Fibroblast of lung (primary cell): ENCODE results near the gene DAB1.

Source experiments
- EZH2 ChIP-seq: IDR thresholded peaks from 2 replicates; pipeline ENCODE4 v1.5.1; 2012; ENCODE audit warnings: low read length, control low read depth, mild to moderate bottlenecking; ENCODE audit errors: missing control alignments
- TF ChIP-seq, protein P1 (sequence below), 2 donors: IDR thresholded peaks in 1 of 2; conservative IDR thresholded peaks in 1 of 2; 1 replicate in 1 of 2; 2 replicates in 1 of 2; pipeline ENCODE4 v1.5.1; 2011 to 2012; ENCODE audit warnings: low read length in 2 of 2, control low read depth in 1 of 2, inconsistent platforms in 1 of 2, low read depth in 1 of 2, mild to moderate bottlenecking in 1 of 2

DNA sequence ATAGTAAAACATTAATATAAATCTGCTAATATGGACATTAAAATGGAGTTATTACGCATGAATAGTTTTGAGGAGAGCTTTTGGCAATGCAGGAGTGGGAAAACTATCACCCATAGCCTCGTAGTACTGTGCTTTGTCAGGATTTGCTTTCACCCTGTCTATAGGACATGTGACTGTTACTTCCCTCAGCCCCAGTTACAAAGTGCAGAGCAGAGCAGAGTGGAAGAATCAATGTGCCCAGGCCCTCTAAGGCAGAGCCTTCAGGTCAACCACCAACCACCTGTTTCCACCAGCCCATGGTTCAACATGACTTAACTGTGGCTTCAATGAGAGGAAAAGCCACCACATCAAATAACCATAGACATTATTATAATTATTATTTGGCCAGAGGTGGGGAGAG, 389.1 kb downstream of the DAB1 start:
- TF ChIP-seq, protein P1, sequence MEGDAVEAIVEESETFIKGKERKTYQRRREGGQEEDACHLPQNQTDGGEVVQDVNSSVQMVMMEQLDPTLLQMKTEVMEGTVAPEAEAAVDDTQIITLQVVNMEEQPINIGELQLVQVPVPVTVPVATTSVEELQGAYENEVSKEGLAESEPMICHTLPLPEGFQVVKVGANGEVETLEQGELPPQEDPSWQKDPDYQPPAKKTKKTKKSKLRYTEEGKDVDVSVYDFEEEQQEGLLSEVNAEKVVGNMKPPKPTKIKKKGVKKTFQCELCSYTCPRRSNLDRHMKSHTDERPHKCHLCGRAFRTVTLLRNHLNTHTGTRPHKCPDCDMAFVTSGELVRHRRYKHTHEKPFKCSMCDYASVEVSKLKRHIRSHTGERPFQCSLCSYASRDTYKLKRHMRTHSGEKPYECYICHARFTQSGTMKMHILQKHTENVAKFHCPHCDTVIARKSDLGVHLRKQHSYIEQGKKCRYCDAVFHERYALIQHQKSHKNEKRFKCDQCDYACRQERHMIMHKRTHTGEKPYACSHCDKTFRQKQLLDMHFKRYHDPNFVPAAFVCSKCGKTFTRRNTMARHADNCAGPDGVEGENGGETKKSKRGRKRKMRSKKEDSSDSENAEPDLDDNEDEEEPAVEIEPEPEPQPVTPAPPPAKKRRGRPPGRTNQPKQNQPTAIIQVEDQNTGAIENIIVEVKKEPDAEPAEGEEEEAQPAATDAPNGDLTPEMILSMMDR (conservative IDR thresholded peaks at IDR 0.05 in 1 of 2, IDR thresholded peaks at IDR 0.05 in 1 of 2; ENCODE audit: low read depth in 1 of 2, low read length in 2 of 2): no peak
- TF ChIP-seq EZH2: no peak
